ENCODE results near the gene SDHAF2.

SDHAF2 gene

GRCh38 chr11:61404103-61404502 lies 25.8 kb upstream of the SDHAF2 start:
- Histone ChIP-seq H3K36me3 (ENCODE audit: control insufficient read depth in 2 of 2, insufficient read depth in 2 of 2, low read length in 2 of 2) (peaks cover 56 to 65% of the 10 kb centered on the region in 2 donors), H3K27me3 (ENCODE audit: control insufficient read depth in 2 of 2, insufficient read depth in 2 of 2, low read length in 2 of 2) (no peaks in the 10 kb centered on the region), H3K9me3 (ENCODE audit: control insufficient read depth in 2 of 2, low read length in 2 of 2) (no peaks in the 10 kb centered on the region), H3K27ac (ENCODE audit: low read depth in 2 of 2, low read length in 2 of 2) (no peak overlapping the region), H3K9ac (ENCODE audit: low read depth in 1 of 2, low read length in 2 of 2) (no peak overlapping the region), H3K4me1 (ENCODE audit: control insufficient read depth in 2 of 2, insufficient read depth in 2 of 2, low read length in 2 of 2) (no peaks in the 10 kb centered on the region), H3K4me3 (ENCODE audit: low read length in 2 of 2) (no peak overlapping the region)

- Histone ChIP-seq H3K36me3 (ENCODE audit: control insufficient read depth in 2 of 2, insufficient read depth in 2 of 2, low read length in 2 of 2) (peaks cover 56 to 65% of the 10 kb centered on the region in 2 donors), H3K4me3 (ENCODE audit: low read length in 2 of 2) (no peak overlapping the region)
These were observed 25.3 kb upstream of the SDHAF2 start for GRCh38 chr11:61404641-61405040.

GRCh38 chr11:61406067-61406466 lies 23.9 kb upstream of the SDHAF2 start:
- Histone ChIP-seq H3K27me3 (ENCODE audit: control insufficient read depth in 2 of 2, insufficient read depth in 2 of 2, low read length in 2 of 2) (no peaks in the 10 kb centered on the region), H3K9me3 (ENCODE audit: control insufficient read depth in 2 of 2, low read length in 2 of 2) (no peaks in the 10 kb centered on the region), H3K27ac (ENCODE audit: low read depth in 2 of 2, low read length in 2 of 2) (no peak overlapping the region), H3K9ac (ENCODE audit: low read depth in 1 of 2, low read length in 2 of 2) (no peak overlapping the region), H3K4me3 (ENCODE audit: low read length in 2 of 2) (no peak overlapping the region), H3K36me3 (ENCODE audit: control insufficient read depth in 2 of 2, insufficient read depth in 2 of 2, low read length in 2 of 2) (peaks cover 63 to 71% of the 10 kb centered on the region in 2 donors), H3K4me1 (ENCODE audit: control insufficient read depth in 2 of 2, insufficient read depth in 2 of 2, low read length in 2 of 2) (no peaks in the 10 kb centered on the region)

More at GRCh38 chr11:61404641-61405040, 25.3 kb upstream of the SDHAF2 start:
- Histone ChIP-seq H3K27me3 (ENCODE audit: control insufficient read depth in 2 of 2, insufficient read depth in 2 of 2, low read length in 2 of 2) (no peaks in the 10 kb centered on the region), H3K9ac (ENCODE audit: low read depth in 1 of 2, low read length in 2 of 2) (no peak overlapping the region), H3K4me1 (ENCODE audit: control insufficient read depth in 2 of 2, insufficient read depth in 2 of 2, low read length in 2 of 2) (no peaks in the 10 kb centered on the region), H3K27ac (ENCODE audit: low read depth in 2 of 2, low read length in 2 of 2) (no peak overlapping the region), H3K9me3 (ENCODE audit: control insufficient read depth in 2 of 2, low read length in 2 of 2) (no peaks in the 10 kb centered on the region)

- Histone ChIP-seq H3K9ac (ENCODE audit: low read depth in 1 of 2, low read length in 2 of 2) (no peak overlapping the region), H3K36me3 (ENCODE audit: control insufficient read depth in 2 of 2, insufficient read depth in 2 of 2, low read length in 2 of 2) (peaks cover 72 to 80% of the 10 kb centered on the region in 2 donors), H3K4me3 (ENCODE audit: low read length in 2 of 2) (no peak overlapping the region), H3K9me3 (ENCODE audit: control insufficient read depth in 2 of 2, low read length in 2 of 2) (no peaks in the 10 kb centered on the region), H3K4me1 (ENCODE audit: control insufficient read depth in 2 of 2, insufficient read depth in 2 of 2, low read length in 2 of 2) (no peaks in the 10 kb centered on the region), H3K27me3 (ENCODE audit: control insufficient read depth in 2 of 2, insufficient read depth in 2 of 2, low read length in 2 of 2) (no peaks in the 10 kb centered on the region), H3K27ac (ENCODE audit: low read depth in 2 of 2, low read length in 2 of 2) (no peak overlapping the region)
These were observed 22.8 kb upstream of the SDHAF2 start for GRCh38 chr11:61406991-61407728.

GRCh38 chr11:61411589-61411988 lies 18.3 kb upstream of the SDHAF2 start:
- Histone ChIP-seq H3K4me3 (ENCODE audit: low read length in 2 of 2) (no peak overlapping the region), H3K36me3 (ENCODE audit: control insufficient read depth in 2 of 2, insufficient read depth in 2 of 2, low read length in 2 of 2) (peaks cover 70 to 81% of the 10 kb centered on the region in 2 donors), H3K27me3 (ENCODE audit: control insufficient read depth in 2 of 2, insufficient read depth in 2 of 2, low read length in 2 of 2) (no peaks in the 10 kb centered on the region), H3K9ac (ENCODE audit: low read depth in 1 of 2, low read length in 2 of 2) (no peak overlapping the region), H3K4me1 (ENCODE audit: control insufficient read depth in 2 of 2, insufficient read depth in 2 of 2, low read length in 2 of 2) (no peaks in the 10 kb centered on the region), H3K27ac (ENCODE audit: low read depth in 2 of 2, low read length in 2 of 2) (no peak overlapping the region), H3K9me3 (ENCODE audit: control insufficient read depth in 2 of 2, low read length in 2 of 2) (no peaks in the 10 kb centered on the region)

- Histone ChIP-seq H3K9ac (ENCODE audit: low read depth in 1 of 2, low read length in 2 of 2) (no peak overlapping the region), H3K27me3 (ENCODE audit: control insufficient read depth in 2 of 2, insufficient read depth in 2 of 2, low read length in 2 of 2) (no peaks in the 10 kb centered on the region), H3K4me1 (ENCODE audit: control insufficient read depth in 2 of 2, insufficient read depth in 2 of 2, low read length in 2 of 2) (no peaks in the 10 kb centered on the region), H3K36me3 (ENCODE audit: control insufficient read depth in 2 of 2, insufficient read depth in 2 of 2, low read length in 2 of 2) (peaks cover 71 to 82% of the 10 kb centered on the region in 2 donors), H3K27ac (ENCODE audit: low read depth in 2 of 2, low read length in 2 of 2) (no peak overlapping the region), H3K9me3 (ENCODE audit: control insufficient read depth in 2 of 2, low read length in 2 of 2) (no peaks in the 10 kb centered on the region), H3K4me3 (ENCODE audit: low read length in 2 of 2) (no peak overlapping the region)
These were observed 16.4 kb upstream of the SDHAF2 start for GRCh38 chr11:61413496-61413895.

GRCh38 chr11:61414547-61414946 lies 15.4 kb upstream of the SDHAF2 start:
- H3K4me1 ChIP-seq (ENCODE audit: control insufficient read depth in 2 of 2, insufficient read depth in 2 of 2, low read length in 2 of 2) = no peaks in the 10 kb centered on the region
- no peaks in the 10 kb centered on the region for H3K9me3 ChIP-seq (ENCODE audit: control insufficient read depth in 2 of 2, low read length in 2 of 2)
- H3K4me3 ChIP-seq (ENCODE audit: low read length in 2 of 2) = no peak overlapping the region
- H3K27ac ChIP-seq (ENCODE audit: low read depth in 2 of 2, low read length in 2 of 2) = no peak overlapping the region
- peaks cover 74 to 88% of the 10 kb centered on the region in 2 donors for H3K36me3 ChIP-seq (ENCODE audit: control insufficient read depth in 2 of 2, insufficient read depth in 2 of 2, low read length in 2 of 2)
- no peaks in the 10 kb centered on the region for H3K27me3 ChIP-seq (ENCODE audit: control insufficient read depth in 2 of 2, insufficient read depth in 2 of 2, low read length in 2 of 2)
- H3K9ac ChIP-seq (ENCODE audit: low read depth in 1 of 2, low read length in 2 of 2) = no peak overlapping the region

GRCh38 chr11:61415381-61415780 lies 14.5 kb upstream of the SDHAF2 start:
- no peaks in the 10 kb centered on the region for H3K27me3 ChIP-seq (ENCODE audit: control insufficient read depth in 2 of 2, insufficient read depth in 2 of 2, low read length in 2 of 2)
- H3K36me3 ChIP-seq (ENCODE audit: control insufficient read depth in 2 of 2, insufficient read depth in 2 of 2, low read length in 2 of 2) = peaks cover 78 to 88% of the 10 kb centered on the region in 2 donors
- no peaks in the 10 kb centered on the region for H3K9me3 ChIP-seq (ENCODE audit: control insufficient read depth in 2 of 2, low read length in 2 of 2)
- no peak overlapping the region for H3K9ac ChIP-seq (ENCODE audit: low read depth in 1 of 2, low read length in 2 of 2)
- H3K4me1 ChIP-seq (ENCODE audit: control insufficient read depth in 2 of 2, insufficient read depth in 2 of 2, low read length in 2 of 2) = no peaks in the 10 kb centered on the region
- H3K4me3 ChIP-seq (ENCODE audit: low read length in 2 of 2) = no peak overlapping the region
- no peak overlapping the region for H3K27ac ChIP-seq (ENCODE audit: low read depth in 2 of 2, low read length in 2 of 2)

- no peaks in the 10 kb centered on the region for H3K9me3 ChIP-seq (ENCODE audit: control insufficient read depth in 2 of 2, low read length in 2 of 2)
- no peaks in the 10 kb centered on the region for H3K27me3 ChIP-seq (ENCODE audit: control insufficient read depth in 2 of 2, insufficient read depth in 2 of 2, low read length in 2 of 2)
- no peak overlapping the region for H3K27ac ChIP-seq (ENCODE audit: low read depth in 2 of 2, low read length in 2 of 2)
- H3K4me3 ChIP-seq (ENCODE audit: low read length in 2 of 2) = no peak overlapping the region
- H3K9ac ChIP-seq (ENCODE audit: low read depth in 1 of 2, low read length in 2 of 2) = no peak overlapping the region
- H3K36me3 ChIP-seq (ENCODE audit: control insufficient read depth in 2 of 2, insufficient read depth in 2 of 2, low read length in 2 of 2) = peaks cover 79 to 87% of the 10 kb centered on the region in 2 donors
- no peaks in the 10 kb centered on the region for H3K4me1 ChIP-seq (ENCODE audit: control insufficient read depth in 2 of 2, insufficient read depth in 2 of 2, low read length in 2 of 2)
These were observed 13.0 kb upstream of the SDHAF2 start for GRCh38 chr11:61416941-61417340.

GRCh38 chr11:61417670-61418069 lies 12.3 kb upstream of the SDHAF2 start:
- no peak overlapping the region for H3K4me3 ChIP-seq (ENCODE audit: low read length in 2 of 2)
- no peak overlapping the region for H3K9ac ChIP-seq (ENCODE audit: low read depth in 1 of 2, low read length in 2 of 2)
- H3K36me3 ChIP-seq (ENCODE audit: control insufficient read depth in 2 of 2, insufficient read depth in 2 of 2, low read length in 2 of 2) = peaks cover 77 to 85% of the 10 kb centered on the region in 2 donors
- no peaks in the 10 kb centered on the region for H3K27me3 ChIP-seq (ENCODE audit: control insufficient read depth in 2 of 2, insufficient read depth in 2 of 2, low read length in 2 of 2)
- no peaks in the 10 kb centered on the region for H3K4me1 ChIP-seq (ENCODE audit: control insufficient read depth in 2 of 2, insufficient read depth in 2 of 2, low read length in 2 of 2)
- H3K9me3 ChIP-seq (ENCODE audit: control insufficient read depth in 2 of 2, low read length in 2 of 2) = no peaks in the 10 kb centered on the region
- no peak overlapping the region for H3K27ac ChIP-seq (ENCODE audit: low read depth in 2 of 2, low read length in 2 of 2)
